NCI-H82 (cell line): Measurements from ENCODE around the gene ACAA1.

Experiments
- DNase-seq: peaks from one replicate; lab custom pipeline; 2025; lab: John Stamatoyannopoulos, UW

ACAA1 gene

GRCh38 chr3:38154033-38154494, 17.1 kb upstream of the ACAA1 start:
- no peak for DNase-seq

GRCh38 chr3:38153221-38153620, 16.3 kb upstream of the ACAA1 start:
- no peak for DNase-seq

- DNase-seq, result no peak
Measured at GRCh38 chr3:38152609-38153008, 15.7 kb upstream of the ACAA1 start.

GRCh38 chr3:38151667-38152265, 14.8 kb upstream of the ACAA1 start:
- no peak for DNase-seq

- DNase-seq, result no peak
Measured at GRCh38 chr3:38150780-38151528, 14.0 kb upstream of the ACAA1 start.

- DNase-seq, result no peak
Measured at GRCh38 chr3:38149708-38150107, 12.8 kb upstream of the ACAA1 start.

- no peak for DNase-seq
Measured at GRCh38 chr3:38148311-38148882, 11.5 kb upstream of the ACAA1 start.

- no peak for DNase-seq
Measured at GRCh38 chr3:38147421-38147820, 10.5 kb upstream of the ACAA1 start.

- DNase-seq, result no peak
Measured at GRCh38 chr3:38146504-38146903, 9.6 kb upstream of the ACAA1 start.

GRCh38 chr3:38143511-38143910, 6.6 kb upstream of the ACAA1 start:
- DNase-seq, result no peak

- no peak for DNase-seq
Measured at GRCh38 chr3:38142959-38143358, 6.0 kb upstream of the ACAA1 start.

- DNase-seq, result no peak
Measured at GRCh38 chr3:38141952-38142273, 5.0 kb upstream of the ACAA1 start.

- no peak for DNase-seq
Measured at GRCh38 chr3:38141173-38141951, 4.4 kb upstream of the ACAA1 start.

- no peak for DNase-seq
Measured at GRCh38 chr3:38140326-38141172, 3.6 kb upstream of the ACAA1 start.

- DNase-seq, result no peak
Measured at GRCh38 chr3:38139652-38140051, 2.7 kb upstream of the ACAA1 start.

- no peak for DNase-seq
Measured at GRCh38 chr3:38139191-38139590, 2.3 kb upstream of the ACAA1 start.

- DNase-seq, result peak; percentile 32
Measured at GRCh38 chr3:38138349-38139190, 1.6 kb upstream of the ACAA1 start, which contains the start of gene MYD88. TSS of gene MYD88 (plus strand) at chr3:38138661. CDS start at chr3:38138701, 40 bp downstream.

GRCh38 chr3:38137615-38138348, 855 bp upstream of the ACAA1 start:
- DNase-seq, result no peak

- DNase-seq, result peak; percentile 48
Measured at GRCh38 chr3:38136393-38136776, 542 bp downstream of the ACAA1 start.
